Keratinocyte (primary cell): ENCODE measurements around the gene MIXL1. TPM values are rescaled to one million over a fixed set of nuclear protein-coding genes. Genes with fewer than 3 reads are reported as not detected.

Experiments used
- DNase-seq: peaks from one replicate; pipeline ENCODE4 v3.0.0-alpha.2; 2011; ENCODE audit warnings: low read depth, missing footprints, low spot score
- FAIRE-seq: peaks from 2 replicates; lab custom pipeline; 2011; peaks lifted over from hg19 to GRCh38; lab: Jason Lieb, UNC
- H2AFZ ChIP-seq: 2 replicates; pipeline ENCODE4 v1.6.0; 2012; ENCODE audit warnings: low read length, control low read depth, inconsistent platforms; ENCODE audit not compliant: control insufficient read depth
- H3K27ac ChIP-seq: 2 replicates; pipeline ENCODE4 v1.5.1; 2011; ENCODE audit warnings: low read length; ENCODE audit not compliant: control insufficient read depth, insufficient read depth
- H3K27me3 ChIP-seq: 3 replicates; pipeline ENCODE4 v1.6.0; 2011; ENCODE audit warnings: low read length; ENCODE audit not compliant: control insufficient read depth, insufficient read depth; ENCODE audit errors: extremely low read depth
- H3K36me3 ChIP-seq, 2 experiments: 2 replicates in 1 of 2; 3 replicates in 1 of 2; pipeline ENCODE4 v1.5.1; 2011; ENCODE audit warnings: low read length in 2 of 2, mild to moderate bottlenecking in 1 of 2; ENCODE audit not compliant: control insufficient read depth in 2 of 2, insufficient read depth in 2 of 2; ENCODE audit errors: extremely low read depth in 1 of 2
- H3K4me1 ChIP-seq: 3 replicates; pipeline ENCODE4 v1.5.1; 2011; ENCODE audit warnings: low read length; ENCODE audit not compliant: control insufficient read depth, insufficient read depth; ENCODE audit errors: extremely low read depth
- H3K4me2 ChIP-seq: 3 replicates; pipeline ENCODE4 v1.6.0; 2011; ENCODE audit warnings: low read depth, low read length; ENCODE audit not compliant: control insufficient read depth, insufficient read depth; ENCODE audit errors: extremely low read depth
- H3K4me3 ChIP-seq, 3 experiments: fragments of 200-600 bp in 1 of 3; sonication (generic) in 1 of 3; 2 replicates in 2 of 3; 3 replicates in 1 of 3; pipeline ENCODE4 v1.5.1; 2011 to 2016; ENCODE audit warnings: low read length in 3 of 3, mild to moderate bottlenecking in 3 of 3, control low read depth in 2 of 3, inconsistent platforms in 1 of 3, low read depth in 1 of 3, mixed read lengths in 1 of 3, mixed run types in 1 of 3, moderate library complexity in 1 of 3; ENCODE audit not compliant: control insufficient read depth in 2 of 3, insufficient read depth in 2 of 3; ENCODE audit errors: extremely low read depth in 1 of 3
- H3K79me2 ChIP-seq: 2 replicates; pipeline ENCODE4 v1.6.0; 2012; ENCODE audit warnings: low read length; ENCODE audit not compliant: control insufficient read depth, insufficient read depth
- H3K9ac ChIP-seq: 3 replicates; pipeline ENCODE4 v1.6.0; 2011; ENCODE audit warnings: low read length; ENCODE audit not compliant: control insufficient read depth, insufficient read depth; ENCODE audit errors: extremely low read depth
- H3K9me1 ChIP-seq: 3 replicates; pipeline ENCODE4 v1.6.0; 2011; ENCODE audit warnings: low read length; ENCODE audit not compliant: control insufficient read depth, insufficient read depth; ENCODE audit errors: extremely low read depth
- H3K9me3 ChIP-seq: 2 replicates; pipeline ENCODE4 v1.5.1; 2012; ENCODE audit warnings: low read depth, low read length; ENCODE audit not compliant: control insufficient read depth
- H4K20me1 ChIP-seq: 3 replicates; pipeline ENCODE4 v1.6.0; 2011; ENCODE audit warnings: low read length; ENCODE audit not compliant: control insufficient read depth, insufficient read depth; ENCODE audit errors: extremely low read depth
- CTCF ChIP-seq, 3 experiments: IDR thresholded peaks in 1 of 3; conservative IDR thresholded peaks in 1 of 3; optimal IDR thresholded peaks in 1 of 3; 2 replicates in 2 of 3; 3 replicates in 1 of 3; pipeline versions ENCODE3 to v1.5.1; 2011; ENCODE audit warnings: low read length in 3 of 3, mild to moderate bottlenecking in 3 of 3, moderate library complexity in 2 of 3, control low read depth in 1 of 3, inconsistent platforms in 1 of 3; ENCODE audit not compliant: insufficient read depth in 2 of 3; ENCODE audit errors: extremely low read depth in 1 of 3
- EZH2 ChIP-seq: IDR thresholded peaks from one replicate; pipeline ENCODE4 v1.6.1; 2012; ENCODE audit warnings: inconsistent platforms, mild to moderate bottlenecking, low read length, moderate library complexity
- dilution Hi-C: fragments of 300-500 bp; cut with MboI; formaldehyde crosslinking; loops from one replicate; pipeline ENCODE4 v1.7.0; 2020; ENCODE audit warnings: low sequenced_read_pairs; ENCODE audit not compliant: extremely low pct_ligation_motif_present
- polyA plus RNA-seq, 5 experiments: library from polyadenylated mRNA; depleted of rRNA in 3 of 5; stranded (reverse) in 3 of 5; stranded (forward) in 1 of 5; unstranded in 1 of 5; fragments of >200 nt; gene quantifications; 1 replicate in 1 of 5; 2 replicates in 3 of 5; 3 replicates in 1 of 5; pipeline versions ENCODE4 v1.2.1 to v1.2.3, GENCODE V29; 2011 to 2012; ENCODE audit warnings: missing spikeins in 2 of 5, low read depth in 1 of 5, low replicate concordance in 1 of 5

The MIXL1 gene
- polyA plus RNA-seq, 1 donor (not counting 4 experiments of a cell fraction or from before 2014, with no cell fraction given): not detected

GRCh38 chr1:226212545-226212944, 10.9 kb upstream of the MIXL1 start:
- Histone ChIP-seq H3K36me3 (no peaks in the 10 kb centered on the region), H4K20me1 (no peaks in the 10 kb centered on the region), H3K4me3 (no peak overlapping the region), H3K9ac (no peak overlapping the region), H2AFZ (no peak overlapping the region), H3K9me1 (no peaks in the 10 kb centered on the region), H3K79me2 (no peaks in the 10 kb centered on the region), H3K9me3 (no peaks in the 10 kb centered on the region), H3K4me2 (no peak overlapping the region), H3K4me1 (peaks cover 5% of the 10 kb centered on the region), H3K27me3 (peaks cover 4% of the 10 kb centered on the region), H3K27ac (no peak overlapping the region)
- FAIRE-seq (no peak), DNase-seq (no peak)
- dilution Hi-C loops: no loop called here
- TF ChIP-seq CTCF (optimal IDR thresholded peaks at IDR 0.05 in 1 of 3, IDR thresholded peaks at IDR 0.05 in 1 of 3, conservative IDR thresholded peaks at IDR 0.05 in 1 of 3; ENCODE audit: extremely low read depth in 1 of 3, insufficient read depth in 2 of 3, low read length in 3 of 3) (no peak), EZH2 (no peak)

- TF ChIP-seq CTCF (optimal IDR thresholded peaks at IDR 0.05 in 1 of 3, IDR thresholded peaks at IDR 0.05 in 1 of 3, conservative IDR thresholded peaks at IDR 0.05 in 1 of 3; ENCODE audit: extremely low read depth in 1 of 3, insufficient read depth in 2 of 3, low read length in 3 of 3) (no peak), EZH2 (no peak)
- no peak for DNase-seq
- no peak overlapping the region for H2AFZ ChIP-seq
These were observed 8.2 kb upstream of the MIXL1 start for GRCh38 chr1:226215239-226215638.

More at GRCh38 chr1:226215239-226215638, 8.2 kb upstream of the MIXL1 start:
- Histone ChIP-seq H3K9me3 (no peaks in the 10 kb centered on the region), H3K36me3 (no peaks in the 10 kb centered on the region), H3K9ac (no peak overlapping the region), H4K20me1 (no peaks in the 10 kb centered on the region), H3K4me2 (no peak overlapping the region), H3K27me3 (no peaks in the 10 kb centered on the region), H3K4me1 (peaks cover 5% of the 10 kb centered on the region), H3K9me1 (no peaks in the 10 kb centered on the region), H3K27ac (no peak overlapping the region), H3K4me3 (no peak overlapping the region), H3K79me2 (no peaks in the 10 kb centered on the region)
- dilution Hi-C loops: no loop called here
- FAIRE-seq: no peak
